Left colon (tissue), 2 donors: ENCODE measurements around the gene FOXO3B. TPM values are rescaled to one million over a fixed set of nuclear protein-coding genes. Genes with fewer than 3 reads are reported as not detected.
A peak's percentile ranks its signal among the peaks of the same experiment; 100 is the strongest.
"Not testable (repeated sequence)": the region's sequence is repeated elsewhere in the genome, so short reads cannot be mapped to it uniquely, and the experiment has no call there.

ENCODE experiments used
- ATAC-seq: fragments of 200-7000 bp; cut with Tn5 transposase; one replicate; pipeline ENCODE4 v1.9.1; 2020; ENCODE audit warnings: mild to moderate bottlenecking, moderate library complexity
- DNase-seq, 2 donors: peaks; one replicate each; pipeline ENCODE4 v3.0.0-alpha.2; 2020
- intact Hi-C, 2 donors: fragments of 100-400 bp; cut with DNase I in 1 of 2; cut with micrococcal nuclease in 1 of 2; formaldehyde crosslinking; loops; one replicate each; pipeline versions ENCODE4 v1.11.2 to v1.14.0; 2022; cut with DNase I, micrococcal nuclease
- total RNA-seq, 2 donors: library from RNA; stranded (reverse); fragmentation: NEBNext Ultra II Directional; extraction: Animal tissue kit (Norgen Biotek cat#: 25700); gene quantifications; one replicate each; pipeline ENCODE4 v1.2.1, GENCODE V29; 2021
- donor health status: DM: no; HTN: no; CAD: no.
- donor health status: DM: yes; HTN: yes; CAD: no.

FOXO3B gene
- total RNA-seq, 2 donors from 2014 or later = 1.5 TPM

- ATAC-seq, intact Hi-C loops, DNase-seq: not testable (repeated sequence)
These were observed 14.6 kb downstream of the FOXO3B start for GRCh38 chr17:18667535-18667934.

- DNase-seq, intact Hi-C loops, ATAC-seq: not testable (repeated sequence)
These were observed 15.8 kb downstream of the FOXO3B start for GRCh38 chr17:18666326-18666725.

DNA sequence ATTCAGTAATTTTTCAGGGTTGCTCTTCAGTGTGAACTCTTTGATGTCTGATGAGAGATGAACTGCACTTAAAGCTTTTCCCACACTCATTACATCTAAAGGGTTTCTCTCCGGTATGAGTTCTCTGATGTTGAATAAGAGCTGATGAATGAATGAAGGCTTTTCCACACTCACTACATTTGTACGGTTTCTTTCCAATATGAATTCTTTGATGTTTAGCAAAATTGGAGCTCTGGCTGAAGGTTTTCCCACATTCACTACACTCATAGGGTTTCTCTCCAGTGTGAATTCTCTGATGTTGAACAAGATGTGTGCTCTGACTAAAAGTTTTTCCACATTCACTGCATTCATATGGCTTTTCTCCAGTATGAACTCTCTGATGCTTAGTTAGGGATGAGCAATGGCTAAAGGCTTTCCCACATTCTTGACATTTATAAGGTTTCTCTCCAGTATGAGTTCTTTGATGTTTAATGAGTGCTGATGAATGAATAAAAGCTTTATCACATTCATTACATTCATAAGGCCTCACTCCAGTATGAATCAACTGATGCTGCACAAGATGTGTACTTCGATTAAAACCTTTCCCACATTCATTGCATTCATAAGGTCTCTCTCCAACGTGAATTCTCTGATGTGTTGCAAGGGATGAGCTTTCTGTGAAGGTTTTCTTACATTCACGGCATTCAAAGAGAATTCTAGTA lies 20.0 kb downstream of the FOXO3B start:
- ATAC-seq, intact Hi-C loops, DNase-seq: not testable (repeated sequence)

DNA sequence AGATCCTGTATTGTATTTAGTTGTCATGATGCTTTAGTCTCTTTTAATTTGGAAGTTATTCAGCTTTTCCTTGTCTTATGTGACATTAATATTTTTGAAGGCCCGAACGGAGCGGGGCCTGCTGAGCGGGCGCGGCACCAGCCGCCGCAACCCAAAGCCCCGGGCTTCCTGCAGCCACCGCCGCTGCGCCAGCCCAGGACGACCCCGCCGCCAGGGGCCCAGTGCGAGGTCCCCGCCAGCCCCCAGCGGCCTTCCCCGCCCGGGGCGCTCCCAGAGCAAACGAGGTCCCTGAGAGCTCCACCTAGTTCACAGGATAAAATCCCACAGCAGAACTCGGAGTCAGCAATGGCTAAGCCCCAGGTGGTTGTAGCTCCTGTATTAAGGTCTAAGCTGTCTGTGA lies 32.0 kb downstream of the FOXO3B start:
- DNase-seq, intact Hi-C loops: not testable (repeated sequence)
- ATAC-seq = peak; percentile 24

- DNase-seq, intact Hi-C loops, ATAC-seq: not testable (repeated sequence)
These were observed 37.8 kb downstream of the FOXO3B start, which contains the start of gene TBC1D28 for GRCh38 chr17:18644291-18644690. Gene TBC1D28 (minus strand): TSS chr17:18644391. CDS start chr17:18641352, 3,039 bp downstream.

DNA sequence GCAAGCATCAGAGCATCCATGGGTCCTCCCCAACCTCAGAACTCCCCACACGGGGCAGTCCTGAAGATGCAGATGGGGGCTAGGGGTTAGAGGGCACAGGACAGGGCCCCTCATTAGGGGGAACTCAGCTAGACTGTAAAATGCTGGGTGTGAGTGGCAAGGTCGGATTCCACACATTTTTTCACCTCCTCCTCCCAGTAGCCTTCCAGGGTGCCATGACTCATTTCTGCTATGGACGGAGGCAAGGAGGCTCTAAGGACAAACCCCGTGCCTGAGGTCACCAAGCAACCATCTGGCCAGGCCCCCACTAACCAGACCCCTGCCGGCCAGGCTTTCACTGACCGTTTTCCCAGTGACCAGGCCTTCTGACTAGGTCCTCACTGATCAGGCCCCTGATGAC lies 39.0 kb downstream of the FOXO3B start:
- ATAC-seq, DNase-seq, intact Hi-C loops: not testable (repeated sequence)

GRCh38 chr17:18638357-18638756 lies 43.8 kb downstream of the FOXO3B start:
- intact Hi-C loops, DNase-seq, ATAC-seq: not testable (repeated sequence)

DNA sequence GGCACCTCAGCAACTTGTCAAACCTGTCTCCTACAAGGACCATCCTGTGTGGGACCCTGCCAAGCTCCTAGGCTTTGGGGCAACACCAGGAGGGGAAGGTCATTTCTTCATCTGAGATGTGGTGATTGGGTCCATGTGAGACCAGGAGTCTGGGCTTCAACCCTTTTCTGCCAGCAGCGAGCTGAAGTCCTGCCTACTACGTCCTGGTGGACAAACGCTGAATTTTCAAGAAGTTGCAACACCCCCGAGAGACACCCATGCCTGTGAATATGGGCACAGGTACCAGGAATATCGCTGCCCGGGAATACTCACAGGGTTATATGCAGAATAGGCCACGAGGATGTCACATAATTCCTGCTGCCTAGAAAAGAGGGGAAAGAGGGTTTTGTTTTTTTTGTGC lies 45.9 kb downstream of the FOXO3B start:
- DNase-seq, intact Hi-C loops, ATAC-seq: not testable (repeated sequence)

DNA sequence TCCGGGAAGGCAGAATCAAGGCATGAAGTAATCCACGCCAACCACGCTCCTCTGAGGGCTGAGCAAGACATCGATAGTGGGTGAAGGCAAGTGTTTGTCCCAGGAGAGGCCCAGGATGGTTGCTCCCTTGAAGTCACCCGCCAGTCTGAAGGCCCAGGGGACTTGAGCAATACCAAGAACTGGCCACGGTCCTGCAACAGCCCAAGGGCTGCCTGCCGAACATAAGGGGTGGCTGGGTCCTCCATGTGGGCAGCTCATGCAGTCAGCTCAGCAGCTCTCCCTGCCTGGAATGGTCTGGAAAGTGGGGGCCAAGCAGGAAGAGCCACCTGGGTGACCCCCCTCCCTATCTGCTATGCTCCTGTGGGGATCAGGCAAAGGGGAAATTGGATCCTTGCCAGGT lies 46.3 kb downstream of the FOXO3B start:
- intact Hi-C loops, ATAC-seq, DNase-seq: not testable (repeated sequence)

- ATAC-seq = not testable (repeated sequence)
These were observed 47.4 kb downstream of the FOXO3B start for GRCh38 chr17:18634550-18635263.

More at GRCh38 chr17:18634550-18635263, 47.4 kb downstream of the FOXO3B start:
- intact Hi-C loops, DNase-seq: not testable (repeated sequence)

Other genes with a start within 250 kb of the FOXO3B start
- gene LGALS9C, start 205.5 kb downstream of the FOXO3B start, total RNA-seq = 10 to 100 TPM; 36.8 to 47.7 TPM
- gene TBC1D28, start 37.9 kb downstream of the FOXO3B start, total RNA-seq = not detected
- under 1 TPM in 1 of 2 donors, not detected in 1; 0.09 TPM for gene FBXW10, start 61.7 kb upstream of the FOXO3B start, total RNA-seq
- gene TVP23B, start 98.9 kb upstream of the FOXO3B start, total RNA-seq = 10 to 100 TPM; 40.7 to 41.8 TPM
- gene PRPSAP2, start 175.8 kb upstream of the FOXO3B start, total RNA-seq = 10 to 100 TPM; 27.1 to 31.5 TPM